Measurements from ENCODE around the gene MAG. TPM values are rescaled to one million over a fixed set of nuclear protein-coding genes. Genes with fewer than 3 reads are reported as not detected.
A peak's percentile ranks its signal among the peaks of the same experiment; 100 is the strongest.

MAG gene
- total RNA-seq, 1 donor = not detected

DNA sequence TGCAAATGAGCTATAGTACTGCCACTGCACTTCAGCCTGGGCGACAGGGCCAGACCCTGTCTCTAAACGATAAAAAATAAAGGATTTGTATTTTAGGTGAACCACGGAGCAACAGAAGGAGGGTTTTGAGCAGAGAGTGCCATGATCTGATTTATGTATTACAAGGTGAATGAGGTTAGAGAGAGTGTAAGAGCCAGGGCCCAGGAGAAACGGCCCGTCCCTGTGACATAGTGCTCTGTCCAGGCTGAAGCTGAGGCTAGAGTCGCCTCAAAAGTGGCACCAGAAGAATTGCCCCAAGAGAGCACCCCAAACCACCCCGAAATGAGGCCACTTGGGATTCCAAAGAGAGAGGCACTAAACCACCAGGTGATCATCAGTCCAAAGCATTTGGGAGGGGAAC, 16.9 kb downstream of the MAG start:
- H3K36me3 ChIP-seq (ENCODE audit: insufficient read depth, low read length) = no peaks in the 10 kb centered on the region
- no peak for DNase-seq (ENCODE audit: insufficient read length, low spot score, missing footprints)
- no peaks in the 10 kb centered on the region for H3K9me3 ChIP-seq (ENCODE audit: low read depth, low read length)
- no peak overlapping the region for H3K4me2 ChIP-seq (ENCODE audit: insufficient read depth, low read length)
- no peak overlapping the region for H3K27ac ChIP-seq (ENCODE audit: low read depth, low read length)
- H3K27me3 ChIP-seq (ENCODE audit: insufficient read depth, low read length) = no peaks in the 10 kb centered on the region
- no peaks in the 10 kb centered on the region for H4K20me1 ChIP-seq (ENCODE audit: insufficient read depth, low read length)
- TF ChIP-seq, protein P1, sequence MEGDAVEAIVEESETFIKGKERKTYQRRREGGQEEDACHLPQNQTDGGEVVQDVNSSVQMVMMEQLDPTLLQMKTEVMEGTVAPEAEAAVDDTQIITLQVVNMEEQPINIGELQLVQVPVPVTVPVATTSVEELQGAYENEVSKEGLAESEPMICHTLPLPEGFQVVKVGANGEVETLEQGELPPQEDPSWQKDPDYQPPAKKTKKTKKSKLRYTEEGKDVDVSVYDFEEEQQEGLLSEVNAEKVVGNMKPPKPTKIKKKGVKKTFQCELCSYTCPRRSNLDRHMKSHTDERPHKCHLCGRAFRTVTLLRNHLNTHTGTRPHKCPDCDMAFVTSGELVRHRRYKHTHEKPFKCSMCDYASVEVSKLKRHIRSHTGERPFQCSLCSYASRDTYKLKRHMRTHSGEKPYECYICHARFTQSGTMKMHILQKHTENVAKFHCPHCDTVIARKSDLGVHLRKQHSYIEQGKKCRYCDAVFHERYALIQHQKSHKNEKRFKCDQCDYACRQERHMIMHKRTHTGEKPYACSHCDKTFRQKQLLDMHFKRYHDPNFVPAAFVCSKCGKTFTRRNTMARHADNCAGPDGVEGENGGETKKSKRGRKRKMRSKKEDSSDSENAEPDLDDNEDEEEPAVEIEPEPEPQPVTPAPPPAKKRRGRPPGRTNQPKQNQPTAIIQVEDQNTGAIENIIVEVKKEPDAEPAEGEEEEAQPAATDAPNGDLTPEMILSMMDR (IDR thresholded peaks at IDR 0.05; ENCODE audit: extremely low read depth, low read depth, low read length) = no peak
- peak overlapping the region; percentile 47 for H2AFZ ChIP-seq (ENCODE audit: low read length)
- H3K79me2 ChIP-seq (ENCODE audit: insufficient read depth, low read length) = no peaks in the 10 kb centered on the region
- H3K4me3 ChIP-seq (ENCODE audit: insufficient read depth, low read length) = no peak overlapping the region
- no peaks in the 10 kb centered on the region for H3K4me1 ChIP-seq (ENCODE audit: insufficient read depth, low read length)

DNA sequence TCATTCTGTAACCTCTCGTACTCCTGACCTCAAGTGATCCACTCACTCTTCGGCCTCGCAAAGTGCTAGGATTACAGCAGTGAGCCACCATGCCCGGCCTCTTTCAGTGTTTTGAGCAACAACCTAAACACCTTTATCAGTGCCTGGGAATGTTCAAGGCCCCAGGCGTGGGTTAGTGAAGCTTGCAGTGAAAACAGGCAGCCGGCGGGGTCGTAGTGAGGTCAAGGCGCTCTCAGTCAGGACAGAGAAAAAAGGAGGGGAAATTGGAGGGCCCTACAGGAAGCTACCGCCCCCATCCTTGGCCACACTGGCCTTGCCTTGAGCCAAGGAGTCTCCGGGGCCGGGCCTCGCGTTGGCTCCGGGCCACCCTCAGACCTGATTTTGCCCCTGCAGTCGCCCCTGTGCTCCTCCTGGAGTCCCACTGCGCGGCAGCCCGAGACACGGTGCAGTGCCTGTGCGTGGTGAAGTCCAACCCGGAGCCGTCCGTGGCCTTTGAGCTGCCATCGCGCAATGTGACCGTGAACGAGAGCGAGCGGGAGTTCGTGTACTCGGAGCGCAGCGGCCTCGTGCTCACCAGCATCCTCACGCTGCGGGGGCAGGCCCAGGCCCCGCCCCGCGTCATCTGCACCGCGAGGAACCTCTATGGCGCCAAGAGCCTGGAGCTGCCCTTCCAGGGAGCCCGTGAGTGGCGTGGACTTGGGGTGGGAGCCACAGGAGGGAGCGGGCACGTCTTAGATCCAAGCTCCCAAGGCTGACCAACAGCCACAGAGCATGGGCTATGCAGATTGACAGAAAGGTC, 17.7 kb downstream of the MAG start:
- peak; percentile 30 for DNase-seq (ENCODE audit: insufficient read length, low spot score, missing footprints)
- Histone ChIP-seq H3K4me2 (ENCODE audit: insufficient read depth, low read length) (no peak overlapping the region), H3K27ac (ENCODE audit: low read depth, low read length) (no peak overlapping the region), H3K27me3 (ENCODE audit: insufficient read depth, low read length) (no peaks in the 10 kb centered on the region), H3K4me1 (ENCODE audit: insufficient read depth, low read length) (no peaks in the 10 kb centered on the region), H4K20me1 (ENCODE audit: insufficient read depth, low read length) (no peaks in the 10 kb centered on the region), H3K79me2 (ENCODE audit: insufficient read depth, low read length) (no peaks in the 10 kb centered on the region), H3K9me3 (ENCODE audit: low read depth, low read length) (no peaks in the 10 kb centered on the region), H3K4me3 (ENCODE audit: insufficient read depth, low read length) (no peak overlapping the region), H2AFZ (ENCODE audit: low read length) (peak overlapping the region; percentile 47), H3K36me3 (ENCODE audit: insufficient read depth, low read length) (no peaks in the 10 kb centered on the region)
- TF ChIP-seq, protein P1 (IDR thresholded peaks at IDR 0.05; ENCODE audit: extremely low read depth, low read depth, low read length) = no peak

DNA sequence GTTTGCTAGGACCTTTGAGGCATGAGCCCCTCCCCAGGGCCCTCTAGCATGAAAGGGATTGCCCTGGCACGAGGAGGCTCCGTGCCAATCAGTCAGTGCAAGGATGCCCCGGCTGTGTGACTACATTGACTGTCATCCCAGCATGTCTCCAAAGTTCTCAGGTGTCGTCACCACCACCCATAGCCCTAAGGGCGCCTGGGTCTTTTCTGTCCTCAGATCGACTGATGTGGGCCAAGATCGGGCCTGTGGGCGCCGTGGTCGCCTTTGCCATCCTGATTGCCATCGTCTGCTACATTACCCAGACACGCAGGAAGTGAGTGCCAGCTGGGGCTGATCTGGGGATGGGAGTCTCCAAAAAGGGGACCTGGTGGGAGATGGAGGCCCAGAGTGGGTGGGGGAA, 18.4 kb downstream of the MAG start:
- Histone ChIP-seq H3K4me2 (ENCODE audit: insufficient read depth, low read length) (no peak overlapping the region), H3K27ac (ENCODE audit: low read depth, low read length) (no peak overlapping the region), H3K27me3 (ENCODE audit: insufficient read depth, low read length) (no peaks in the 10 kb centered on the region), H3K79me2 (ENCODE audit: insufficient read depth, low read length) (no peaks in the 10 kb centered on the region), H3K4me3 (ENCODE audit: insufficient read depth, low read length) (no peak overlapping the region), H3K4me1 (ENCODE audit: insufficient read depth, low read length) (no peaks in the 10 kb centered on the region), H2AFZ (ENCODE audit: low read length) (no peak overlapping the region), H3K36me3 (ENCODE audit: insufficient read depth, low read length) (no peaks in the 10 kb centered on the region), H3K9me3 (ENCODE audit: low read depth, low read length) (no peaks in the 10 kb centered on the region), H4K20me1 (ENCODE audit: insufficient read depth, low read length) (no peaks in the 10 kb centered on the region)
- TF ChIP-seq, protein P1 (IDR thresholded peaks at IDR 0.05; ENCODE audit: extremely low read depth, low read depth, low read length) = no peak
- DNase-seq (ENCODE audit: insufficient read length, low spot score, missing footprints) = peak; percentile 31

DNA sequence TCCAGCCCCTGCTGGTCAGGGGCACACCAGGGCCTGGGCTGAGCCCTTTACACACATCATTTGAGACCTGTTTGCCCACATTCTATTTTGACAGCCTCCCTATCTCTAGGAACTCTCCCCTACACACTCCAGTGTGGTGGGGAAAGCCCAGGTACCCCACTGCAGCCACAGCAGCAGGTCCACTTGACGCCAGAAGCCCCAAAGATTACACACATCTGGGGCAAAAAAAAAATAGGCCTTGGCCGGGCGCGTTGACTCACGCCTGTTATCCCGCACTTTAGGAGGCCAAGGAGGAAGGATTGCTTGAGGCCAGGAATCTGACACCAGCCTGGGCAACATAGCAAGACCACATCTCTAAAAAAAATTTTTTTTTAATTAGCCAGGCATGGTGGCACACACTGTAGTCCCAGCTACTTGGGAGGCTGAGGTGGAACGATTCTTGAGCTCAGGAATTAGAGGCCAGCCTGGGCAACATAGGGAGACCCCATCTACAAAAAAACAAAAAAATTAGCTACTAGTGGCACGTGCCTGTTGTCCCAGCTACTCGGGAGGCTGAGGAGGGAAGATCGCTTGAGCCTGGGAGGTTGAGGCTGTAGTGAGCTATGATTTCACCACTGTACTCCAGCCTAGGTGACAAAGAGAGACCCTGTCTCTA, 19.0 kb downstream of the MAG start:
- no peak overlapping the region for H3K4me3 ChIP-seq (ENCODE audit: insufficient read depth, low read length)
- TF ChIP-seq, protein P1 (IDR thresholded peaks at IDR 0.05; ENCODE audit: extremely low read depth, low read depth, low read length) = no peak
- H4K20me1 ChIP-seq (ENCODE audit: insufficient read depth, low read length) = no peaks in the 10 kb centered on the region
- H3K9me3 ChIP-seq (ENCODE audit: low read depth, low read length) = no peaks in the 10 kb centered on the region
- no peaks in the 10 kb centered on the region for H3K4me1 ChIP-seq (ENCODE audit: insufficient read depth, low read length)
- no peaks in the 10 kb centered on the region for H3K79me2 ChIP-seq (ENCODE audit: insufficient read depth, low read length)
- peak; percentile 58 for DNase-seq (ENCODE audit: insufficient read length, low spot score, missing footprints)
- H3K36me3 ChIP-seq (ENCODE audit: insufficient read depth, low read length) = no peaks in the 10 kb centered on the region
- no peaks in the 10 kb centered on the region for H3K27me3 ChIP-seq (ENCODE audit: insufficient read depth, low read length)
- H3K27ac ChIP-seq (ENCODE audit: low read depth, low read length) = no peak overlapping the region
- no peak overlapping the region for H3K4me2 ChIP-seq (ENCODE audit: insufficient read depth, low read length)
- no peak overlapping the region for H2AFZ ChIP-seq (ENCODE audit: low read length)

Measured in osteoblast (primary cell).